A172 (cell line): ENCODE results near the gene SH3PXD2A. TPM values are rescaled to one million over a fixed set of nuclear protein-coding genes. Genes with fewer than 3 reads are reported as not detected.
A peak's percentile ranks its signal among the peaks of the same experiment; 100 is the strongest.

Source experiments
- DNase-seq: peaks from one replicate; pipeline ENCODE4 v3.0.0-alpha.2; 2015; ENCODE audit warnings: low spot score
- total RNA-seq: library from RNA; depleted of rRNA; stranded (reverse); fragments of >200 nt; shearing (Covaris generic); gene quantifications from 2 replicates; pipeline ENCODE4 v1.2.3, GENCODE V29; 2014

The SH3PXD2A gene
- total RNA-seq, 1 experiment from 2014 or later, result 1.7 TPM

- DNase-seq, result no peak
Observed at GRCh38 chr10:103563231-103564115, 291.9 kb downstream of the SH3PXD2A start.

- DNase-seq, result no peak
Observed at GRCh38 chr10:103562383-103562782, 293.0 kb downstream of the SH3PXD2A start.

- DNase-seq, result no peak
Observed at GRCh38 chr10:103560886-103561285, 294.5 kb downstream of the SH3PXD2A start.

- DNase-seq, result no peak
Observed at GRCh38 chr10:103559776-103560175, 295.6 kb downstream of the SH3PXD2A start.

- no peak for DNase-seq
Observed at GRCh38 chr10:103558911-103559310, 296.5 kb downstream of the SH3PXD2A start.

GRCh38 chr10:103557455-103557854 lies 297.9 kb downstream of the SH3PXD2A start:
- DNase-seq, result no peak

GRCh38 chr10:103556383-103557007 lies 298.9 kb downstream of the SH3PXD2A start:
- DNase-seq, result no peak

GRCh38 chr10:103555712-103556111 lies 299.7 kb downstream of the SH3PXD2A start:
- DNase-seq, result no peak

- no peak for DNase-seq
Observed at GRCh38 chr10:103555325-103555649, 300.1 kb downstream of the SH3PXD2A start.

- peak; percentile 42 for DNase-seq
Observed at GRCh38 chr10:103554488-103555324, 300.7 kb downstream of the SH3PXD2A start.

- no peak for DNase-seq
Observed at GRCh38 chr10:103553743-103554487, 301.5 kb downstream of the SH3PXD2A start.

GRCh38 chr10:103552856-103553742 lies 302.3 kb downstream of the SH3PXD2A start:
- no peak for DNase-seq

GRCh38 chr10:103551619-103552602 lies 303.5 kb downstream of the SH3PXD2A start:
- no peak for DNase-seq

GRCh38 chr10:103550229-103550628 lies 305.1 kb downstream of the SH3PXD2A start:
- DNase-seq, result no peak

- DNase-seq, result no peak
Observed at GRCh38 chr10:103549349-103549685, 306.1 kb downstream of the SH3PXD2A start.

- no peak for DNase-seq
Observed at GRCh38 chr10:103548581-103549348, 306.6 kb downstream of the SH3PXD2A start.

GRCh38 chr10:103548006-103548405 lies 307.4 kb downstream of the SH3PXD2A start:
- DNase-seq, result no peak

GRCh38 chr10:103547391-103547946 lies 307.9 kb downstream of the SH3PXD2A start:
- no peak for DNase-seq
